HEK293T (cell line): ENCODE data around the gene TRIL.

Source experiments
- CTCF ChIA-PET: fragments of 350-600 bp; formaldehyde crosslinking; extraction: SDS; loops from one replicate; lab custom pipeline; 2021; ENCODE audit warnings: antibody characterized with exemption, inconsistent platforms; lab: Yijun Ruan, JAX
- POLR2A ChIA-PET: fragments of 350-600 bp; formaldehyde crosslinking; extraction: SDS; loops from one replicate; lab custom pipeline; 2020; ENCODE audit warnings: antibody characterized with exemption, inconsistent platforms; lab: Yijun Ruan, JAX
- DNase-seq: peaks from one replicate; pipeline ENCODE4 v3.0.0; 2012; ENCODE audit warnings: mixed read lengths; ENCODE audit errors: extremely low spot score
- ARNT ChIP-seq: fragments of 450-650 bp; IDR thresholded peaks from 2 replicates; pipeline ENCODE4 v1.6.1; 2017; ENCODE audit warnings: mild to moderate bottlenecking
- BHLHE40 ChIP-seq: fragments of 450-650 bp; IDR thresholded peaks from 2 replicates; pipeline ENCODE4 v1.6.1; 2016; ENCODE audit warnings: mild to moderate bottlenecking, moderate library complexity, borderline replicate concordance
- CTBP1 ChIP-seq: fragments of 450-650 bp; IDR thresholded peaks from 2 replicates; pipeline ENCODE4 v1.6.1; 2016; ENCODE audit warnings: borderline replicate concordance
- ELF4 ChIP-seq: fragments of 450-650 bp; IDR thresholded peaks from 2 replicates; pipeline ENCODE4 v1.6.1; 2017; ENCODE audit warnings: antibody characterized with exemption
- FOXA1 ChIP-seq: fragments of 450-650 bp; IDR thresholded peaks from 2 replicates; pipeline ENCODE4 v1.6.1; 2016; ENCODE audit warnings: mild to moderate bottlenecking
- FOXK2 ChIP-seq: fragments of 450-650 bp; IDR thresholded peaks from 2 replicates; pipeline ENCODE4 v1.6.1; 2016; ENCODE audit warnings: mild to moderate bottlenecking
- FOXM1 ChIP-seq: fragments of 450-650 bp; IDR thresholded peaks from 2 replicates; pipeline ENCODE4 v1.6.1; 2017; ENCODE audit warnings: mild to moderate bottlenecking, borderline replicate concordance
- HDGF ChIP-seq: fragments of 450-650 bp; IDR thresholded peaks from 2 replicates; pipeline ENCODE4 v1.6.1; 2017; ENCODE audit warnings: antibody characterized with exemption, borderline replicate concordance
- L3MBTL2 ChIP-seq: fragments of 450-650 bp; conservative IDR thresholded peaks from 2 replicates; pipeline ENCODE4 v1.6.1; 2016; ENCODE audit warnings: mild to moderate bottlenecking
- LEF1 ChIP-seq: fragments of 450-650 bp; IDR thresholded peaks from 2 replicates; pipeline ENCODE4 v1.6.1; 2017; ENCODE audit warnings: mild to moderate bottlenecking, borderline replicate concordance
- NFRKB ChIP-seq: fragments of 450-650 bp; IDR thresholded peaks from 2 replicates; pipeline ENCODE4 v1.6.1; 2016; ENCODE audit warnings: mild to moderate bottlenecking, moderate library complexity
- SP1 ChIP-seq: fragments of 450-650 bp; IDR thresholded peaks from 2 replicates; pipeline ENCODE4 v1.6.1; 2017
- SUZ12 ChIP-seq: fragments of 450-650 bp; IDR thresholded peaks from 2 replicates; pipeline ENCODE4 v1.6.1; 2016; ENCODE audit warnings: mild to moderate bottlenecking
- TARDBP ChIP-seq: fragments of 450-650 bp; IDR thresholded peaks from 2 replicates; pipeline ENCODE4 v1.6.1; 2016
- ZNF384 ChIP-seq: fragments of 450-650 bp; IDR thresholded peaks from 2 replicates; pipeline ENCODE4 v1.6.1; 2016
- TF ChIP-seq, protein P1 (sequence below): fragments of 450-650 bp; IDR thresholded peaks from 2 replicates; pipeline ENCODE4 v1.6.1; 2016

The TRIL gene

DNA sequence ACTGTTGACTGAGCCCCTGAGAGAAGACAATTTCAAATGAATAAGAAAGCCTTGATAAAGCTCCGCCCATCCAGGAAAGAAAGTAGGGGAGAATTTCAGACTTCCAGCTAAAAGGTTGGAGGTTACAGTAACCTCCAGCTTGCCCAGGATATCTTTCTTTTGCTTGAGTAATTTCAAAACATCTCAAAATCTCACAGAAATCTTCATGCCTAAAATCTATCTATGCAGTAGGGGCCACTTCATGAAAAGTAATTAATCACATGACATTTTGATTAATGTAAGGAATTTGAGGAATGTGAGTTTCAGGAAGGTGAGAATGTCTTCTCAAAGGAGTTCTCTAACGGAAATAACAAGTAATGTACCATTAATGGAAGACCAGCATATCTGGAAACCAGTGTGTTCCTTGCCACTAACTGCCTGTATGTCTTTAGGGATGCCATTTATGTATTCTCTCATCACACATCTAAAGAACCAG lies 24.2 kb downstream of the TRIL start:
- POLR2A ChIA-PET = no interaction called here
- CTCF ChIA-PET = no interaction called here
- DNase-seq = no peak
- TF ChIP-seq SUZ12 = no peak
- no peak for TF ChIP-seq NFRKB
- no peak for TF ChIP-seq FOXK2
- TF ChIP-seq FOXA1 = no peak
- TF ChIP-seq TARDBP = no peak
- no peak for TF ChIP-seq HDGF
- TF ChIP-seq ZNF384 = no peak
- TF ChIP-seq L3MBTL2 = no peak
- TF ChIP-seq, protein P1, sequence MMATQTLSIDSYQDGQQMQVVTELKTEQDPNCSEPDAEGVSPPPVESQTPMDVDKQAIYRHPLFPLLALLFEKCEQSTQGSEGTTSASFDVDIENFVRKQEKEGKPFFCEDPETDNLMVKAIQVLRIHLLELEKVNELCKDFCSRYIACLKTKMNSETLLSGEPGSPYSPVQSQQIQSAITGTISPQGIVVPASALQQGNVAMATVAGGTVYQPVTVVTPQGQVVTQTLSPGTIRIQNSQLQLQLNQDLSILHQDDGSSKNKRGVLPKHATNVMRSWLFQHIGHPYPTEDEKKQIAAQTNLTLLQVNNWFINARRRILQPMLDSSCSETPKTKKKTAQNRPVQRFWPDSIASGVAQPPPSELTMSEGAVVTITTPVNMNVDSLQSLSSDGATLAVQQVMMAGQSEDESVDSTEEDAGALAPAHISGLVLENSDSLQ = no peak

DNA sequence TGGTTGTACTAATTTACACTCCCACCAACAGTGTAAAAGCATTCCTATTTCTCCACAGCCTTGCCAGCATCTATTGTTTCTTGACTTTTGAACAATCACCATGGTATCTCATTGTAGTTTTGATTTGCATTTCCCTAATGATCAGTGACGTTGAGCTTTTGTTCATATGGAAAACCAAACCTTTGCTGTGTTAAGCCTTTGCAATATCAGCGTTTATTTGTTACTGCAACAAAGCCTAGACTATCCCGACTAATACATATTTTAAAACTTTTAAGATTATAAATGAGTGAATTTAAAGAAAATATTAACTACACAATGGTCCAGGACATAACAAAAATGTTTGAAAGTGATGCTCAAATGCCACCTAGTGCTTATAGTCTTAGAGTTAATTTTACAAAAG lies 26.6 kb downstream of the TRIL start:
- DNase-seq = no peak
- CTCF ChIA-PET = no interaction called here
- TF ChIP-seq SP1 = no peak
- TF ChIP-seq ELF4 = no peak
- no peak for TF ChIP-seq HDGF
- TF ChIP-seq ARNT = no peak
- no peak for TF ChIP-seq FOXM1
- TF ChIP-seq, protein P1 = no peak
- no peak for TF ChIP-seq FOXK2
- POLR2A ChIA-PET = no interaction called here

DNA sequence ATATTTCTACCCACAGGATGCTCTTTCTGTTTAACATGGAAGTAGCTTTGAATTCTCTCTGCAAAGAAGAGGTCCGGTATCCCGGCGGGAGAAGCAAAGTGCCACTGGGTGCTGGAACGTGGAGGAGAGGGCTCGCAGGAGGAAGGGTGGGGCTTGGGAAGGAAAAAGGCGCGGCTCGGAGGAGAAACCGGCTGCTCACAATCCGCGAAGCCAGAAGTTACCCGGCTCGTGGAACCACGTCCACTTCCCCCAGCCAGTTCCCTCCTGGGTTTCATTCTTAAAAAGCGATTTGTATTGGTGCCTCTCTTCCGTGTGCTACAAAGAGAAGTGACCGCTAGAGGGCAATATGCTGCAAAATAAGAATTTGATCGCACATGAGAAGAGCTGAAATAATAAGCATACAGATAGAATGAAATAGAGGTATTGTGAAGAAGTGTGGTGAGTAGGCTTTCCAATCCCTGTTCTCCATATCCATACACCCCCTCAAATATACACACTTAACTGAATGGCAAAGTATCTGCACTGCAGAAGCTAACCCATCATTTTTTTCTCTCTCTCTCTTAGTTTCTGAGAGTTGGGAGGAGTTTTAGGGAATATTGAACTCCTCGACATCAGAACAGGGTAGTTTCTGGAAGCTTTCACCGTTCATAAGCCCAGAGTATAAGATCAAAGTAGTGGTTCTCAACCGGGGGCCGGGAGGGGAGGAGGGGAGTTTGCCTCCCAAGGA lies 31.1 kb downstream of the TRIL start:
- ChIA-PET POLR2A (interaction anchor here (1.0 to 1.5 kb wide), 2 partner anchors 13 to 180 kb away, joined by 3 to 6 read pairs; no protein-coding TSS in a partner anchor), CTCF (interaction anchor here (0.6 to 3.3 kb wide), 36 partner anchors 8 to 989 kb away, joined by 3 to 40 read pairs (median 3); no protein-coding TSS in a partner anchor)
- TF ChIP-seq L3MBTL2 = peak; percentile 83
- TF ChIP-seq TARDBP = no peak
- peak; percentile 73 for DNase-seq

DNA sequence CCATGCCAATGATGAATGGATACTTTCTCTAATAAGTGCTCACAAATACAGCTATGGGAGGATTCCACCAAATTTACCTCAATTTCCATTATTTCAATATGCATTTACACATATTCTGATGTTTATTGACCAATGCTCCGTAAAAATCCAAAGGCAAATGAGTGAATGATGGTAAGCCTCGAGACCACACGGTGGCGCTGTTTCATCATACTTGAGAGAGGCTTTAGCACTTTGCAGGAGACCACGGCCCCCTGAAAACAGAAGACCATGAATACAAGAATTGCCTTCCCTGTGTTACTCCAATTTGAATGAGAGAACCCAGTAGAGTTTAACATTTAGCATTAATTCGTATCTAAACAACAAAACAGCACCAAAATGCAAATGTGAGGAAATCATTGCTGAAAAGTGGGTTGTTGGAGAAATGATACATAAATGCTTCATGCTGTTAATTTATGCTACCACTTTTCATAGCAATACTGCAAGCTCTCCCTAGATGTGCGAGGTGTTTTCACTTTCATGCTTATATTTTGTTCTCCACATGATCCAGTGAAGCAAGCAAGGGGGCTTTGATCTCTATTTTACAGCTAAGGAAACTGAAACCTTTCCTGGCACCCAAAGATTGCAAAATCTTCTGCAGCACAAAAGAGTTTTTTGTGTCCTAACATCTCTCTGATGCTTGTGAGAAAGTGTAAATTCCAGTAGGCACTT lies 35.4 kb downstream of the TRIL start:
- DNase-seq = peak; percentile 58
- CTCF ChIA-PET = interaction anchor here (0.7 to 3.2 kb wide), 22 partner anchors 12 to 711 kb away, joined by 3 to 27 read pairs (median 4); no protein-coding TSS in a partner anchor
- TF ChIP-seq FOXK2 = no peak
- TF ChIP-seq TARDBP = no peak
- TF ChIP-seq, protein P1 = no peak
- TF ChIP-seq CTBP1 = no peak
- no peak for TF ChIP-seq BHLHE40
- TF ChIP-seq FOXA1 = no peak
- TF ChIP-seq ARNT = no peak
- TF ChIP-seq FOXM1 = no peak
- no peak for TF ChIP-seq LEF1
- POLR2A ChIA-PET = no interaction called here

DNA sequence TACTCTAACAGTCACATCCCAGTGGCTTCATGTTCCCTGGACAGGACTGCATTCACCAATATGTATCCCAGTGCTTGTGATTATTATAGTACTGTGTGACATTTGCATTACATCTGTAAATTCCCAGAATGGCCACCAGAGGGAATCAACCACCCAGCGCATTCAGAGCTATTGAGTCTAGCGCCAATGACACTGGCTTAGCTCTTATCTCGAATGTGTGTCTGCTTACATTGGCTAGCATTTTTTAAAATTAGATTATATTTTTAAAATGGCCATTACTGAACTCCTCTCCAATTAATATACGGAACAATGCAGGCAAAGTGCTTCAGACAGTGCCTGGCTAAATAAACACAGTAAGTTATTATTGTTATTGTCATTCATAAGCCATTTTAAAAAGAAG lies 36.3 kb downstream of the TRIL start:
- CTCF ChIA-PET = interaction anchor here (0.6 to 3.2 kb wide), 32 partner anchors 11 to 927 kb away, joined by 3 to 27 read pairs (median 4); no protein-coding TSS in a partner anchor
- TF ChIP-seq ARNT = no peak
- no peak for TF ChIP-seq FOXA1
- no peak for TF ChIP-seq ZNF384
- no peak for TF ChIP-seq HDGF
- TF ChIP-seq BHLHE40 = no peak
- no peak for TF ChIP-seq TARDBP
- TF ChIP-seq FOXM1 = no peak
- TF ChIP-seq L3MBTL2 = no peak
- TF ChIP-seq, protein P1 = no peak
- TF ChIP-seq ELF4 = no peak
- TF ChIP-seq SUZ12 = no peak
- no peak for TF ChIP-seq SP1
- no peak for TF ChIP-seq FOXK2
- DNase-seq = peak; percentile 64
- POLR2A ChIA-PET = no interaction called here

DNA sequence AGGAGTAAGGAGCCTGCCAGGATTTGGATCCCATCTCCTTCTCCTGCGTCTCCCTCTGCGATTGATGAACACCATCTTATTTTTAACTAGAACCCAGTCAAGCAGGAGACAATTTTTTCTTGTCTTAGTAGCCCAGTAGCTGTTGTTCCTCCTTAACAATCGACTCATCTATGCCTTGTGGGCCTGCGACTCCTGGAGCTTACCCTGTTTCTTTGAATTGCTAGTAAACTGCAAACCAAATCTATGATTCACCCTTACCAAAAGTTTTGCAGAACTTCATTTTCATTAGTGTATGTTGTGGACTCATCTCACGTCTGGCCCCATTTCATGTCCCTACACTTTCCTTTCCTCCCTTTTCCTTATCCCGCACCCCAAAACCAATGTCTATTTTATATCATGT lies 37.7 kb downstream of the TRIL start:
- no peak for TF ChIP-seq SUZ12
- TF ChIP-seq TARDBP = no peak
- TF ChIP-seq CTBP1 = no peak
- no peak for TF ChIP-seq LEF1
- no peak for TF ChIP-seq L3MBTL2
- TF ChIP-seq FOXM1 = no peak
- TF ChIP-seq FOXK2 = no peak
- no peak for TF ChIP-seq HDGF
- no peak for TF ChIP-seq FOXA1
- TF ChIP-seq ELF4 = no peak
- TF ChIP-seq, protein P1 = no peak
- TF ChIP-seq ARNT = no peak
- TF ChIP-seq SP1 = no peak
- no peak for TF ChIP-seq BHLHE40
- TF ChIP-seq ZNF384 = no peak
- ChIA-PET CTCF (interaction anchor here (1.0 to 3.2 kb wide), 4 partner anchors 19 to 194 kb away, joined by 4 to 27 read pairs (median 14); no protein-coding TSS in a partner anchor), POLR2A (no interaction called here)
- DNase-seq = no peak
